IPS-18c (cell line): ENCODE results near the gene FBN1.

Source experiments
- H3K4me3 ChIP-seq: 2 replicates; pipeline ENCODE4 v1.7.0; 2013; ENCODE audit warnings: low read depth, mild to moderate bottlenecking, low read length, moderate library complexity; ENCODE audit not compliant: insufficient read depth
- H3K9me3 ChIP-seq: one replicate; pipeline ENCODE4 v1.6.1; 2013; ENCODE audit warnings: mild to moderate bottlenecking, low read length, moderate library complexity; ENCODE audit not compliant: control insufficient read depth, insufficient read depth

The FBN1 gene

GRCh38 chr15:48520376-48521155 is 124.9 kb downstream of the FBN1 start:
- no peak overlapping the region for H3K4me3 ChIP-seq

GRCh38 chr15:48516121-48516520 is 129.4 kb downstream of the FBN1 start:
- H3K4me3 ChIP-seq = no peak overlapping the region
- H3K9me3 ChIP-seq = no peaks in the 10 kb centered on the region

More at GRCh38 chr15:48520376-48521155, 124.9 kb downstream of the FBN1 start:
- H3K9me3 ChIP-seq = no peaks in the 10 kb centered on the region

- no peak overlapping the region for H3K4me3 ChIP-seq
Observed at GRCh38 chr15:48515500-48515899, 130.0 kb downstream of the FBN1 start.

GRCh38 chr15:48514103-48514816 is 131.2 kb downstream of the FBN1 start:
- Histone ChIP-seq H3K9me3 (no peaks in the 10 kb centered on the region), H3K4me3 (no peak overlapping the region)

More at GRCh38 chr15:48515500-48515899, 130.0 kb downstream of the FBN1 start:
- H3K9me3 ChIP-seq = no peaks in the 10 kb centered on the region

- H3K9me3 ChIP-seq = no peaks in the 10 kb centered on the region
- H3K4me3 ChIP-seq = no peak overlapping the region
Observed at GRCh38 chr15:48510976-48511375, 134.5 kb downstream of the FBN1 start.

- no peaks in the 10 kb centered on the region for H3K9me3 ChIP-seq
Observed at GRCh38 chr15:48507416-48508065, 138.0 kb downstream of the FBN1 start.

GRCh38 chr15:48505067-48505466 is 140.4 kb downstream of the FBN1 start:
- H3K4me3 ChIP-seq = no peak overlapping the region
- H3K9me3 ChIP-seq = no peaks in the 10 kb centered on the region

More at GRCh38 chr15:48507416-48508065, 138.0 kb downstream of the FBN1 start:
- H3K4me3 ChIP-seq = no peak overlapping the region

GRCh38 chr15:48501208-48501607 is 144.3 kb downstream of the FBN1 start:
- no peaks in the 10 kb centered on the region for H3K9me3 ChIP-seq
- H3K4me3 ChIP-seq = no peak overlapping the region

- Histone ChIP-seq H3K9me3 (no peaks in the 10 kb centered on the region), H3K4me3 (no peak overlapping the region)
Observed at GRCh38 chr15:48500595-48500994, 144.9 kb downstream of the FBN1 start.

- H3K9me3 ChIP-seq = no peaks in the 10 kb centered on the region
- no peak overlapping the region for H3K4me3 ChIP-seq
Observed at GRCh38 chr15:48499978-48500377, 145.5 kb downstream of the FBN1 start.

- H3K9me3 ChIP-seq = no peaks in the 10 kb centered on the region
- H3K4me3 ChIP-seq = no peak overlapping the region
Observed at GRCh38 chr15:48498828-48499227, 146.7 kb downstream of the FBN1 start.

- H3K9me3 ChIP-seq = no peaks in the 10 kb centered on the region
- H3K4me3 ChIP-seq = no peak overlapping the region
Observed at GRCh38 chr15:48494631-48495030, 150.9 kb downstream of the FBN1 start.

GRCh38 chr15:48493763-48494225 is 151.7 kb downstream of the FBN1 start:
- Histone ChIP-seq H3K9me3 (no peaks in the 10 kb centered on the region), H3K4me3 (no peak overlapping the region)

- Histone ChIP-seq H3K4me3 (no peak overlapping the region), H3K9me3 (no peaks in the 10 kb centered on the region)
Observed at GRCh38 chr15:48493084-48493762, 152.3 kb downstream of the FBN1 start.

- H3K4me3 ChIP-seq = no peak overlapping the region
- no peaks in the 10 kb centered on the region for H3K9me3 ChIP-seq
Observed at GRCh38 chr15:48486228-48486627, 159.3 kb downstream of the FBN1 start.

GRCh38 chr15:48481802-48482201 is 163.7 kb downstream of the FBN1 start:
- Histone ChIP-seq H3K4me3 (no peak overlapping the region), H3K9me3 (no peaks in the 10 kb centered on the region)

- Histone ChIP-seq H3K9me3 (no peaks in the 10 kb centered on the region), H3K4me3 (no peak overlapping the region)
Observed at GRCh38 chr15:48479751-48480150, 165.8 kb downstream of the FBN1 start.
